Spleen (tissue), 7 donors: Measurements from ENCODE around the gene LGR6.

Experiments used
- CTCF ChIP-seq, 11 experiments: fragments of 200-600 bp in 7 of 11; fragments of 450-650 bp in 4 of 11; sonication (generic) in 4 of 11; IDR thresholded peaks in 8 of 11; conservative IDR thresholded peaks in 3 of 11; 1 replicate in 7 of 11; 2 replicates in 4 of 11; pipeline versions ENCODE4 v1.4.0 to v1.8.0; 2016 to 2021; ENCODE audit warnings: antibody characterized with exemption in 11 of 11, inconsistent platforms in 4 of 11, mild to moderate bottlenecking in 1 of 11
- POLR2AphosphoS5 ChIP-seq, 3 donors: sonication (generic); formaldehyde crosslinking; IDR thresholded peaks; one replicate each; pipeline ENCODE4 v1.5.1; 2017; ENCODE audit warnings: antibody characterized with exemption in 3 of 3
- donor health status: DM: no; HTN: no; CAD: no; lungs with moderate emphysema.
- donor health status: DM: no; HTN: no; CAD: no.
- donor health status: DM: no; HTN: no; CAD: no.

- TF ChIP-seq CTCF (IDR thresholded peaks at IDR 0.05 in 8 of 11, conservative IDR thresholded peaks at IDR 0.05 in 3 of 11) (no peak), POLR2AphosphoS5 (IDR thresholded peaks at IDR 0.05) (no peak)
Measured at GRCh38 chr1:202210385-202210784, 16.8 kb downstream of the LGR6 start.
